ENCODE results near the gene TACR1. TPM values are rescaled to one million over a fixed set of nuclear protein-coding genes. Genes with fewer than 3 reads are reported as not detected.

TACR1 gene
- polyA plus RNA-seq, 1 donor from 2014 or later, result not detected

GRCh38 chr2:75047189-75047991, 151.9 kb downstream of the TACR1 start:
- no peak overlapping the region for H3K4me3 Mint-ChIP-seq
- H3K36me3 Mint-ChIP-seq, result peaks cover 5% of the 10 kb centered on the region
- no peaks in the 10 kb centered on the region for H3K9me3 Mint-ChIP-seq
- peaks cover 0 to 2% (median 0%) of the 10 kb centered on the region in 3 donors for H3K4me1 Mint-ChIP-seq
- H3K27me3 Mint-ChIP-seq, result peaks cover 1% of the 10 kb centered on the region
- H3K27ac Mint-ChIP-seq, result no peak overlapping the region

- Mint-ChIP-seq H3K27me3 (peaks cover 1% of the 10 kb centered on the region), H3K36me3 (peaks cover 5% of the 10 kb centered on the region), H3K4me3 (no peak overlapping the region), H3K27ac (no peak overlapping the region), H3K4me1 (peaks cover 0 to 6% (median 4%) of the 10 kb centered on the region in 3 donors), H3K9me3 (no peaks in the 10 kb centered on the region)
Observed at GRCh38 chr2:75045526-75046050, 153.7 kb downstream of the TACR1 start.

- Mint-ChIP-seq H3K4me1 (peaks cover 0 to 6% (median 4%) of the 10 kb centered on the region in 3 donors), H3K27ac (no peak overlapping the region), H3K36me3 (peaks cover 4% of the 10 kb centered on the region), H3K4me3 (no peak overlapping the region), H3K9me3 (no peaks in the 10 kb centered on the region), H3K27me3 (peaks cover 1% of the 10 kb centered on the region)
Observed at GRCh38 chr2:75044291-75044690, 155.0 kb downstream of the TACR1 start.

- H3K9me3 Mint-ChIP-seq, result no peaks in the 10 kb centered on the region
- H3K36me3 Mint-ChIP-seq, result peaks cover 4% of the 10 kb centered on the region
- peaks cover 1% of the 10 kb centered on the region for H3K27me3 Mint-ChIP-seq
- peaks cover 0 to 6% (median 4%) of the 10 kb centered on the region in 3 donors for H3K4me1 Mint-ChIP-seq
- no peak overlapping the region for H3K4me3 Mint-ChIP-seq
- H3K27ac Mint-ChIP-seq, result no peak overlapping the region
Observed at GRCh38 chr2:75042823-75043222, 156.5 kb downstream of the TACR1 start.

GRCh38 chr2:75041731-75042600, 157.4 kb downstream of the TACR1 start:
- Mint-ChIP-seq H3K27ac (no peak overlapping the region), H3K9me3 (no peaks in the 10 kb centered on the region), H3K4me3 (peak overlapping the region in 2 of 4 donors; percentile 20 to 49), H3K4me1 (peaks cover 0 to 6% (median 4%) of the 10 kb centered on the region in 3 donors), H3K36me3 (peaks cover 4% of the 10 kb centered on the region), H3K27me3 (peaks cover 1% of the 10 kb centered on the region)

GRCh38 chr2:75041226-75041625, 158.1 kb downstream of the TACR1 start:
- Mint-ChIP-seq H3K4me3 (no peak overlapping the region), H3K4me1 (peaks cover 0 to 6% (median 4%) of the 10 kb centered on the region in 3 donors), H3K27me3 (peaks cover 1% of the 10 kb centered on the region), H3K27ac (no peak overlapping the region), H3K36me3 (peaks cover 2% of the 10 kb centered on the region), H3K9me3 (no peaks in the 10 kb centered on the region)

- H3K27ac Mint-ChIP-seq, result no peak overlapping the region
- H3K27me3 Mint-ChIP-seq, result no peaks in the 10 kb centered on the region
- no peak overlapping the region for H3K4me3 Mint-ChIP-seq
- peaks cover 3% of the 10 kb centered on the region for H3K36me3 Mint-ChIP-seq
- no peaks in the 10 kb centered on the region for H3K9me3 Mint-ChIP-seq
- no peaks in the 10 kb centered on the region for H3K4me1 Mint-ChIP-seq
Observed at GRCh38 chr2:75035444-75036353, 163.6 kb downstream of the TACR1 start.

GRCh38 chr2:75033516-75033915, 165.8 kb downstream of the TACR1 start:
- H3K27ac Mint-ChIP-seq, result no peak overlapping the region
- H3K4me3 Mint-ChIP-seq, result no peak overlapping the region
- H3K36me3 Mint-ChIP-seq, result peaks cover 3% of the 10 kb centered on the region
- H3K9me3 Mint-ChIP-seq, result no peaks in the 10 kb centered on the region
- H3K27me3 Mint-ChIP-seq, result no peaks in the 10 kb centered on the region
- H3K4me1 Mint-ChIP-seq, result no peaks in the 10 kb centered on the region

- Mint-ChIP-seq H3K9me3 (no peaks in the 10 kb centered on the region), H3K27me3 (no peaks in the 10 kb centered on the region), H3K36me3 (peaks cover 3% of the 10 kb centered on the region), H3K4me3 (no peak overlapping the region), H3K4me1 (no peaks in the 10 kb centered on the region), H3K27ac (no peak overlapping the region)
Observed at GRCh38 chr2:75031906-75032803, 167.2 kb downstream of the TACR1 start.

- Mint-ChIP-seq H3K27ac (peak overlapping the region in 1 of 3 donors; percentile 6), H3K27me3 (no peaks in the 10 kb centered on the region), H3K4me3 (no peak overlapping the region), H3K36me3 (peaks cover 4% of the 10 kb centered on the region), H3K4me1 (no peaks in the 10 kb centered on the region), H3K9me3 (peaks cover 0 to under 1% (median 0%) of the 10 kb centered on the region in 3 donors)
Observed at GRCh38 chr2:75031171-75031570, 168.1 kb downstream of the TACR1 start.

GRCh38 chr2:75030218-75031009, 168.9 kb downstream of the TACR1 start:
- Mint-ChIP-seq H3K4me1 (no peaks in the 10 kb centered on the region), H3K9me3 (peaks cover 0 to 2% (median 0%) of the 10 kb centered on the region in 3 donors), H3K27ac (peak overlapping the region in 1 of 3 donors; percentile 55), H3K36me3 (peaks cover 4% of the 10 kb centered on the region), H3K27me3 (no peaks in the 10 kb centered on the region), H3K4me3 (no peak overlapping the region)

- peak overlapping the region in 1 of 3 donors; percentile 10 for H3K27ac Mint-ChIP-seq
- peaks cover 4% of the 10 kb centered on the region for H3K36me3 Mint-ChIP-seq
- no peak overlapping the region for H3K4me3 Mint-ChIP-seq
- no peaks in the 10 kb centered on the region for H3K27me3 Mint-ChIP-seq
- H3K4me1 Mint-ChIP-seq, result no peaks in the 10 kb centered on the region
- peaks cover 0 to 2% (median 0%) of the 10 kb centered on the region in 3 donors for H3K9me3 Mint-ChIP-seq
Observed at GRCh38 chr2:75027886-75028285, 171.4 kb downstream of the TACR1 start.
